ENCODE results near the gene REM2. TPM values are rescaled to one million over a fixed set of nuclear protein-coding genes. Genes with fewer than 3 reads are reported as not detected.

REM2 gene
- total RNA-seq, 1 experiment from 2014 or later, result 0.18 TPM

DNA sequence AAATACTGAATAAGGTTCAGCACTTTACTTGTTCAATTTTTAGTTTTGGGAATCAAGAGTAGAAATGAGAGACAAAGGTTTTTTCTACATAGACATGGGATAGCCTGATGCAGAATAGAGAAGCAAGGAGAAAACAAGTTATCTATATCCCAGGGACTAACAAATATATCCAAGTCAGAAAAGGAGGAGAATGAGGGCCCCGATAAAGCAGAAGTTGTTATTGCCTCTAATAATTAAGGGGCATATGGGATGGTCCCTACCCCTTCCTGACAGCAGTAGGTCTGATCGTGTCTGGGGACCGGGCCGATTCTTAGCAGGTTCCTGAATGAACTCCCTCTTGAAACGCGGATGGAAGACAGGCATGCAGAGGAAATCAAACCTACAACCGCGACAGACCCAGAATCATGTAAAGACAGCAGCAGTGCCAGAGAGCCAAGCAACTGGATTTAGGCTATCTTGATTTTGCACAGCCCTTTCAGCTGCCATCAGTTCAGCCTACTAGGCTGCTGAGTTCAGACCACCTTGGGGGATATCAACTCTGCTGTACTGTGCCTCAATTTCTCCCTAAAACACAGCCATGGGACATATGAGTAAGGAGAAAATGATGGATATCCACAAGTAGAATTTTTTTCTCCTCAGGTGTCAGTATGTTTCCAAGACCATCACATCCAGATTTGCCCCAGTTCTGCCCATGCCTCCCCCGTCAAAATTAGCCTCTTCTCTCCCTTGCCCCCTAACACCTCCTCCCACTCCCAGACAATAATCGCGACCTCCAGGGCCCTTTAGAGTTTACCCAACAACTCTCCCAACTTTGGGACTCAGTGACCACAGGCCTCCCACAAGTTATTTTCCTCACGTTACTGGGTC, 45.4 kb downstream of the REM2 start:
- ATAC-seq (no peak), DNase-seq (ENCODE audit: low read depth, low spot score) (no peak)
- BruUV-seq (replicated peaks), result TSS peak; percentile 88
- POLR2A ChIA-PET, result interaction anchor here (1.2 kb wide), 1 partner anchor 28 kb away, joined by 4 read pairs; the partner anchor contains the start of gene HAUS4
- Histone ChIP-seq H3K4me1 (ENCODE audit: control insufficient read depth, insufficient read depth, low read length) (peaks cover 9% of the 10 kb centered on the region), H3K9me3 (ENCODE audit: control insufficient read depth, insufficient read depth, low read depth, low read length) (no peaks in the 10 kb centered on the region), H3K27me3 (ENCODE audit: control insufficient read depth, insufficient read depth, low read length) (no peaks in the 10 kb centered on the region), H3K36me3 (ENCODE audit: control insufficient read depth, insufficient read depth, low read length) (peaks cover 10% of the 10 kb centered on the region), H3K4me3 (ENCODE audit: low read depth in 2 of 2, low read length in 2 of 2) (peak overlapping the region; percentile 86 to 95), H3K27ac (ENCODE audit: low read length) (peak overlapping the region; percentile 87)
- in situ Hi-C loops (cut with HindIII; ENCODE audit: low pct_unique_long_range_greater_than_20kb, low sequenced_read_pairs) (no loop called here), intact Hi-C loops (cut with micrococcal nuclease; ENCODE audit: unreplicated experiment) (no loop called here)
- TF ChIP-seq, protein P1, sequence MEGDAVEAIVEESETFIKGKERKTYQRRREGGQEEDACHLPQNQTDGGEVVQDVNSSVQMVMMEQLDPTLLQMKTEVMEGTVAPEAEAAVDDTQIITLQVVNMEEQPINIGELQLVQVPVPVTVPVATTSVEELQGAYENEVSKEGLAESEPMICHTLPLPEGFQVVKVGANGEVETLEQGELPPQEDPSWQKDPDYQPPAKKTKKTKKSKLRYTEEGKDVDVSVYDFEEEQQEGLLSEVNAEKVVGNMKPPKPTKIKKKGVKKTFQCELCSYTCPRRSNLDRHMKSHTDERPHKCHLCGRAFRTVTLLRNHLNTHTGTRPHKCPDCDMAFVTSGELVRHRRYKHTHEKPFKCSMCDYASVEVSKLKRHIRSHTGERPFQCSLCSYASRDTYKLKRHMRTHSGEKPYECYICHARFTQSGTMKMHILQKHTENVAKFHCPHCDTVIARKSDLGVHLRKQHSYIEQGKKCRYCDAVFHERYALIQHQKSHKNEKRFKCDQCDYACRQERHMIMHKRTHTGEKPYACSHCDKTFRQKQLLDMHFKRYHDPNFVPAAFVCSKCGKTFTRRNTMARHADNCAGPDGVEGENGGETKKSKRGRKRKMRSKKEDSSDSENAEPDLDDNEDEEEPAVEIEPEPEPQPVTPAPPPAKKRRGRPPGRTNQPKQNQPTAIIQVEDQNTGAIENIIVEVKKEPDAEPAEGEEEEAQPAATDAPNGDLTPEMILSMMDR (IDR thresholded peaks at IDR 0.05), result no peak
- TF ChIP-seq SIN3A (IDR thresholded peaks at IDR 0.05; ENCODE audit: borderline replicate concordance, insufficient read depth, low read depth, low read length), result no peak
- CTCF ChIA-PET, result interaction anchor here (0.6 to 1.1 kb wide), 3 partner anchors 13 to 118 kb away, joined by 4 to 5 read pairs (median 5); partner anchors contain the start of gene AJUBA

DNA sequence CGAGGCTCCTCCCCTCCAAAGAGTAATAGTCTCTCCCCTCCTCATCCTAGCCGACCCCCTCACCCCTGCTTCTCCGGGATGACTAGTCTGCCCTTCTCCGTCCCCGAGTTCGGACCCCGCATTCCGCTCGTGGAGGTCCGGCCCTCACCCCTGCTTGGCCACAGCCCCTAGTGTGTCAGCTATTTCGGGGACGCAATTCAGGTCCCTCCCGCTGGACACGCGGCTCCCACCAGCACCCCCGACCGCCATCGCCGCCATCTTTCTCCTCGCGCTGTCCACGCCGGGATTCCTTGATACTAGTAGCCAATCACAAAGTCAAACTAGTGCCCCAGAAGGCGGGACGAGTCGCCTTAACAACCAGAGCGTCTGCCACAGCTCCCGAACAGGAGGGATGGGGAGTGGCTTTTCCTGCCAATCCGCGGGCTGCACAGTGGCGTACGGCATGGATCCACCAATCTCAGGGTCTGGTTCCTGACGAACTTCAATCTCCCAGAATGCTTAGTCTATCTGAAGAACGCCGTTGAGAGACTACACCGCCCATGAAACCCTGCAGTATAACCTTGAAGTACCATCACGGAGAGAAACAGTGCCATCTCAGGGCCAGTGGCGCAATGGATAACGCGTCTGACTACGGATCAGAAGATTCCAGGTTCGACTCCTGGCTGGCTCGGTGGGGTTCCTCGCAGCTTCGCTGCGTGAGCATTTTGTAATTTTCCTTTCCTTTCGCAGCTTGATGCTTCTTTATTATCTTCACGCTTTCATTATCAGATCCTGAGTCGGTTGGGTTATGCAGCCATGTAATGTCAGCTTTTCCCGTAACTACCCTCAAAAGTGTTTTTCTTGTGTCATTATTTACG, 46.3 kb downstream of the REM2 start, which contains the start of gene PRMT5:
PRMT5 (minus strand) TSS at position 273 of the 857 bp plus-strand sequence; CDS start at position 258, 15 bp downstream.
- ChIA-PET CTCF (interaction anchor here (0.5 to 1.1 kb wide), 6 partner anchors 12 to 241 kb away, joined by 3 to 5 read pairs (median 4); partner anchors contain the start of gene AJUBA), POLR2A (interaction anchor here (1.2 kb wide), 1 partner anchor 27 kb away, joined by 4 read pairs; the partner anchor contains the start of gene HAUS4)
- no peaks in the 10 kb centered on the region for H3K9me3 ChIP-seq (ENCODE audit: control insufficient read depth, insufficient read depth, low read depth, low read length)
- peak within 1 kb of the TSS; percentile 86 to 95 for H3K4me3 ChIP-seq (ENCODE audit: low read depth in 2 of 2, low read length in 2 of 2)
- ATAC-seq (peak; percentile 96), DNase-seq (ENCODE audit: low read depth, low spot score) (peak; percentile 99)
- intact Hi-C loops (cut with micrococcal nuclease; ENCODE audit: unreplicated experiment) (no loop called here), in situ Hi-C loops (cut with HindIII; ENCODE audit: low pct_unique_long_range_greater_than_20kb, low sequenced_read_pairs) (no loop called here)
- H3K36me3 ChIP-seq (ENCODE audit: control insufficient read depth, insufficient read depth, low read length), result peaks cover 10% of the 10 kb centered on the region
- no TSS peak for BruUV-seq (replicated peaks)
- H3K4me1 ChIP-seq (ENCODE audit: control insufficient read depth, insufficient read depth, low read length), result peaks cover 9% of the 10 kb centered on the region
- no peaks in the 10 kb centered on the region for H3K27me3 ChIP-seq (ENCODE audit: control insufficient read depth, insufficient read depth, low read length)
- peak; percentile 66; the same call in 1 of the 2 replicates for TF ChIP-seq POLR2AphosphoS5 (IDR thresholded peaks at IDR 0.05; ENCODE audit: low read depth, low read length)
- TF ChIP-seq, protein P1 (IDR thresholded peaks at IDR 0.05), result no peak
- TF ChIP-seq SIN3A (IDR thresholded peaks at IDR 0.05; ENCODE audit: borderline replicate concordance, insufficient read depth, low read depth, low read length), result 0 out of 2 replicates have a peak, but pooled peaks have one; percentile 6
- peak within 1 kb of the TSS; percentile 91 for H3K27ac ChIP-seq (ENCODE audit: low read length)
